HFFc6 (cell line): ENCODE data around the gene GAS5. TPM values are rescaled to one million over a fixed set of nuclear protein-coding genes. Genes with fewer than 3 reads are reported as not detected.
A peak's percentile ranks its signal among the peaks of the same experiment; 100 is the strongest.

Source experiments
- DNase-seq: peaks from one replicate; pipeline ENCODE4 v3.0.0-alpha.2; 2018
- H3K27ac Mint-ChIP-seq: 2 replicates; pipeline ENCODE4 v1.8.0; 2020; ENCODE audit warnings: mild to moderate bottlenecking, mixed read lengths
- H3K27me3 Mint-ChIP-seq: 2 replicates; pipeline ENCODE4 v1.8.0; 2021; ENCODE audit warnings: mild to moderate bottlenecking, moderate library complexity, mixed read lengths; ENCODE audit not compliant: insufficient read depth
- H3K36me3 Mint-ChIP-seq: 2 replicates; pipeline ENCODE4 v1.8.0; 2021; ENCODE audit warnings: low read depth, mixed read lengths
- H3K4me1 Mint-ChIP-seq: 2 replicates; pipeline ENCODE4 v1.8.0; 2020; ENCODE audit warnings: low read depth, mixed read lengths
- H3K4me3 Mint-ChIP-seq: 2 replicates; pipeline ENCODE4 v1.8.0; 2020; ENCODE audit warnings: mild to moderate bottlenecking, moderate library complexity, mixed read lengths
- H3K9me3 Mint-ChIP-seq: 2 replicates; pipeline ENCODE4 v1.8.0; 2020; ENCODE audit warnings: mild to moderate bottlenecking, mixed read lengths
- CTCF ChIP-seq: fragments of 200-600 bp; sonication (generic); IDR thresholded peaks from 2 replicates; pipeline ENCODE4 v1.5.0; 2021; ENCODE audit warnings: antibody characterized with exemption, mild to moderate bottlenecking
- total RNA-seq, 6 experiments: library from RNA; stranded (reverse); fragmentation: NEBNext Ultra II Directional; extraction: Animal tissue kit (Norgen Biotek cat#: 25700); gene quantifications; 2 replicates in 1 of 6; 3 replicates in 5 of 6; pipeline ENCODE4 v1.2.3, GENCODE V29; 2021

The GAS5 gene
- total RNA-seq, 6 experiments from 2014 or later: 320 to 538 (median 366) TPM

- DNase-seq: peak; percentile 51
- peak overlapping the region; percentile 98 for H3K4me3 Mint-ChIP-seq
- H3K27me3 Mint-ChIP-seq: peaks cover 1% of the 10 kb centered on the region; the same call in 1 of the 2 replicates
Measured at GRCh38 chr1:173823781-173824314, 43.9 kb downstream of the GAS5 start.

GRCh38 chr1:173821680-173822079, 46.1 kb downstream of the GAS5 start:
- DNase-seq: no peak
- H3K27ac Mint-ChIP-seq: no peak overlapping the region; the same call in 1 of the 2 replicates
- peaks cover 32% of the 10 kb centered on the region for H3K36me3 Mint-ChIP-seq
- peaks cover 41% of the 10 kb centered on the region for H3K4me1 Mint-ChIP-seq
- H3K4me3 Mint-ChIP-seq: peak overlapping the region; percentile 98; the same call in 1 of the 2 replicates
- H3K9me3 Mint-ChIP-seq: no peaks in the 10 kb centered on the region; the same call in 1 of the 2 replicates
- TF ChIP-seq CTCF: no peak
- peaks cover 1% of the 10 kb centered on the region; the same call in 1 of the 2 replicates for H3K27me3 Mint-ChIP-seq

More at GRCh38 chr1:173823781-173824314, 43.9 kb downstream of the GAS5 start:
- Mint-ChIP-seq H3K27ac (peak overlapping the region; percentile 99), H3K4me1 (peaks cover 57% of the 10 kb centered on the region), H3K36me3 (peaks cover 22% of the 10 kb centered on the region), H3K9me3 (no peaks in the 10 kb centered on the region; the same call in 1 of the 2 replicates)
- TF ChIP-seq CTCF: no peak

GRCh38 chr1:173818459-173818858, 49.3 kb downstream of the GAS5 start:
- H3K9me3 Mint-ChIP-seq: no peaks in the 10 kb centered on the region; the same call in 1 of the 2 replicates
- no peak overlapping the region for H3K27ac Mint-ChIP-seq
- no peaks in the 10 kb centered on the region for H3K27me3 Mint-ChIP-seq
- H3K4me3 Mint-ChIP-seq: no peak overlapping the region
- H3K36me3 Mint-ChIP-seq: peaks cover 56% of the 10 kb centered on the region
- peaks cover 34% of the 10 kb centered on the region for H3K4me1 Mint-ChIP-seq
- no peak for TF ChIP-seq CTCF
- DNase-seq: no peak

Other genes with a start within 250 kb of the GAS5 start
- gene TEX50, start 232.7 kb downstream of the GAS5 start, total RNA-seq: not detected
- under 1 TPM in 3 of 6 experiments, not detected in 3; 0.11 to 0.31 (median 0.17) TPM for gene ANKRD45, start 198.1 kb downstream of the GAS5 start, total RNA-seq
- 10 to 100 TPM; 25.8 to 30.0 (median 27.9) TPM for gene KLHL20, start 153.0 kb downstream of the GAS5 start, total RNA-seq
- 10 to 100 TPM; 20.5 to 28.9 (median 26.1) TPM for gene DARS2, start 43.3 kb downstream of the GAS5 start, total RNA-seq
- 10 to 100 TPM; 13.3 to 18.9 (median 15.9) TPM for gene CENPL, start 43.1 kb downstream of the GAS5 start, total RNA-seq
- gene ZBTB37, start 391 bp upstream of the GAS5 start, total RNA-seq: 1 to 10 TPM; 4.9 to 6.6 (median 6.0) TPM
- under 1 TPM in 5 of 6 experiments, not detected in 1; 0.12 to 0.39 (median 0.29) TPM for gene SERPINC1, start 49.3 kb upstream of the GAS5 start, total RNA-seq
- 10 to 100 TPM; 21.9 to 28.2 (median 23.3) TPM for gene RC3H1, start 154.4 kb upstream of the GAS5 start, total RNA-seq